Natural killer cell (primary cell): Measurements from ENCODE around the gene TMC5. TPM values are rescaled to one million over a fixed set of nuclear protein-coding genes. Genes with fewer than 3 reads are reported as not detected.

Experiments used
- ATAC-seq, 3 donors: fragments of 150-1000 bp in 2 of 3; fragments of 200-7000 bp in 1 of 3; cut with Tn5 transposase; 1 replicate in 1 of 3; 2 replicates in 2 of 3; pipeline ENCODE4 v1.10.0; 2021; ENCODE audit warnings: mild to moderate bottlenecking in 2 of 3, moderate library complexity in 2 of 3
- DNase-seq, 2 donors: peaks; one replicate each; pipeline versions ENCODE4 v3.0.0 to v3.0.0-alpha.2; 2013 to 2021; ENCODE audit warnings: mixed read lengths in 1 of 2
- H3K27ac ChIP-seq: one replicate; pipeline ENCODE4 v1.5.1; 2013; ENCODE audit warnings: mild to moderate bottlenecking, low read length
- H3K27me3 ChIP-seq: one replicate; pipeline ENCODE4 v1.6.1; 2013; ENCODE audit warnings: low read length; ENCODE audit not compliant: control insufficient read depth, insufficient read depth
- H3K36me3 ChIP-seq: one replicate; pipeline ENCODE4 v1.6.1; 2013; ENCODE audit warnings: low read length; ENCODE audit not compliant: control insufficient read depth, insufficient read depth
- H3K4me1 ChIP-seq: one replicate; pipeline ENCODE4 v1.6.1; 2013; ENCODE audit warnings: low read length; ENCODE audit not compliant: control insufficient read depth, insufficient read depth
- H3K4me3 ChIP-seq: one replicate; pipeline ENCODE4 v1.5.1; 2013; ENCODE audit warnings: low read length
- H3K9me3 ChIP-seq: one replicate; pipeline ENCODE4 v1.6.1; 2013; ENCODE audit warnings: low read length; ENCODE audit not compliant: control insufficient read depth, insufficient read depth
- H3K27ac Mint-ChIP-seq, 2 donors: one replicate each; pipeline ENCODE4 v1.8.0; 2022; ENCODE audit warnings: mild to moderate bottlenecking in 2 of 2, mixed read lengths in 2 of 2, moderate library complexity in 1 of 2
- H3K27me3 Mint-ChIP-seq, 2 donors: one replicate each; pipeline ENCODE4 v1.8.0; 2022; ENCODE audit warnings: low read depth in 2 of 2, mixed read lengths in 2 of 2
- H3K36me3 Mint-ChIP-seq: one replicate; pipeline ENCODE4 v1.8.0; 2022; ENCODE audit warnings: mixed read lengths
- H3K4me1 Mint-ChIP-seq, 2 donors: one replicate each; pipeline ENCODE4 v1.8.0; 2022; ENCODE audit warnings: mixed read lengths in 2 of 2
- H3K4me3 Mint-ChIP-seq: one replicate; pipeline ENCODE4 v1.8.0; 2022; ENCODE audit warnings: mild to moderate bottlenecking, moderate library complexity, mixed read lengths
- H3K9me3 Mint-ChIP-seq, 2 donors: one replicate each; pipeline ENCODE4 v1.8.0; 2022; ENCODE audit warnings: mixed read lengths in 2 of 2
- WGBS: methylation state at CpG from one replicate; pipeline ENCODE4 v1.1.7; 2013; ENCODE audit warnings: missing lambda C conversion rate; ENCODE audit not compliant: insufficient coverage; 5-methylcytosine and 5-hydroxymethylcytosine counted together
- intact Hi-C: fragments of 100-400 bp; cut with micrococcal nuclease; formaldehyde crosslinking; loops from one replicate; pipeline ENCODE4 v1.14.2; 2022
- total RNA-seq, 4 donors: library from RNA; stranded (reverse); fragments of 120-200 nt in 1 of 4; gene quantifications; one replicate each; pipeline versions ENCODE4 v1.2.3 to v1.2.4, GENCODE V29; 2013 to 2022
- TF ChIP-seq, protein P1 (sequence below): fragments of 200-600 bp; IDR thresholded peaks from one replicate; pipeline ENCODE4 v1.8.0; 2022; ENCODE audit warnings: antibody characterized with exemption

The TMC5 gene
- total RNA-seq, 3 donors from 2014 or later (not counting 1 experiment from before 2014, with no cell fraction given): not detected

DNA sequence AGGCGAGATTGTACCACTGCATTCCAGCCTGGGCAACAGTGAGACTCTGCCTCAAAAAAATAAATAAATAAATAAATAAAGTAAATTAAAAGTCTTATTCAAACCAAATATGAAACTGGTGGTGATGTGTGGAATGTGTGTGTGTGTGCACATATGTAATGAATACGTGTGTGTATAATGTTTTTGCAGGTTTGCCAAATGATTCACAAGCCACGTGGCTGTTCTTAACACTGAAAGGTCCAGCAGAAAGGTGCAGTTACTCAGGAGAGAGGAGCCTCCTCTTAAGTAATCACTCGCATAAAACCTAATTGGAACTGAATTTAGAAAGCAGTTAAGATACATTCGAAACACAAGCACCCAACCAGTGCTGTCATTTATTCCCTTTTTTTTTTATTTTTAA lies 81.3 kb downstream of the TMC5 start:
- Histone ChIP-seq H3K4me1 (peaks cover under 1% of the 10 kb centered on the region), H3K36me3 (peaks cover 21% of the 10 kb centered on the region), H3K27me3 (no peaks in the 10 kb centered on the region), H3K9me3 (no peaks in the 10 kb centered on the region), H3K27ac (no peak overlapping the region), H3K4me3 (no peak overlapping the region)
- Mint-ChIP-seq H3K27me3 (no peaks in the 10 kb centered on the region), H3K4me3 (no peak overlapping the region), H3K27ac (no peak overlapping the region), H3K4me1 (peaks cover 2 to 4% of the 10 kb centered on the region in 2 donors), H3K9me3 (no peaks in the 10 kb centered on the region), H3K36me3 (peaks cover 3% of the 10 kb centered on the region)
- no peak for DNase-seq
- intact Hi-C loops: no loop called here
- TF ChIP-seq, protein P1, sequence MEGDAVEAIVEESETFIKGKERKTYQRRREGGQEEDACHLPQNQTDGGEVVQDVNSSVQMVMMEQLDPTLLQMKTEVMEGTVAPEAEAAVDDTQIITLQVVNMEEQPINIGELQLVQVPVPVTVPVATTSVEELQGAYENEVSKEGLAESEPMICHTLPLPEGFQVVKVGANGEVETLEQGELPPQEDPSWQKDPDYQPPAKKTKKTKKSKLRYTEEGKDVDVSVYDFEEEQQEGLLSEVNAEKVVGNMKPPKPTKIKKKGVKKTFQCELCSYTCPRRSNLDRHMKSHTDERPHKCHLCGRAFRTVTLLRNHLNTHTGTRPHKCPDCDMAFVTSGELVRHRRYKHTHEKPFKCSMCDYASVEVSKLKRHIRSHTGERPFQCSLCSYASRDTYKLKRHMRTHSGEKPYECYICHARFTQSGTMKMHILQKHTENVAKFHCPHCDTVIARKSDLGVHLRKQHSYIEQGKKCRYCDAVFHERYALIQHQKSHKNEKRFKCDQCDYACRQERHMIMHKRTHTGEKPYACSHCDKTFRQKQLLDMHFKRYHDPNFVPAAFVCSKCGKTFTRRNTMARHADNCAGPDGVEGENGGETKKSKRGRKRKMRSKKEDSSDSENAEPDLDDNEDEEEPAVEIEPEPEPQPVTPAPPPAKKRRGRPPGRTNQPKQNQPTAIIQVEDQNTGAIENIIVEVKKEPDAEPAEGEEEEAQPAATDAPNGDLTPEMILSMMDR: no peak
- WGBS: 93% methylated on average over 4 of the region's 5 CpGs
- no peak for ATAC-seq

DNA sequence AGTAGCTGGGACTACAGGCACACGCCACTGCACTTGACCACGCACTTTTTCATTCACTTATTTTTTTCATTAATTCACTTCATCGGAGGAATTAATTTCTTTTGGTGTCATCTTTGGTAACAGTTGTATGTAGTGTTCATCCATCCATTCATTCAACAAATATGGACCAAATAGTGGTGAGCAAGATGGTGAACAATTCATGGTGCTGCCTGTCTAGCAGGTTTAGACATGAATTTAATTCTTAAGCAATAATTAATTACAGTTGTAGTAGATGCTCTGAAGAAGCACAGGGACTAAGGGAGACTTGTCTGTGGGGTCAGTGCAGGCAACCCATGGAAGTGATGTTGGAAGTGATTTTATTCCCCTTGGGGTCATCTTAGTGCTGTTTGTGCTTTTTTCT lies 81.8 kb downstream of the TMC5 start:
- no peak overlapping the region for H3K27ac ChIP-seq
- Mint-ChIP-seq H3K27me3 (no peaks in the 10 kb centered on the region), H3K9me3 (no peaks in the 10 kb centered on the region), H3K4me1 (no peaks in the 10 kb centered on the region), H3K4me3 (no peak overlapping the region), H3K36me3 (peaks cover 7% of the 10 kb centered on the region), H3K27ac (no peak overlapping the region)
- H3K9me3 ChIP-seq: no peaks in the 10 kb centered on the region
- ATAC-seq (no peak), DNase-seq (no peak)
- intact Hi-C loops: no loop called here
- no peaks in the 10 kb centered on the region for H3K27me3 ChIP-seq
- WGBS: 100% methylated on average over 1 of the region's 3 CpGs
- no peak overlapping the region for H3K4me3 ChIP-seq
- H3K4me1 ChIP-seq: no peaks in the 10 kb centered on the region
- H3K36me3 ChIP-seq: peaks cover 26% of the 10 kb centered on the region
- TF ChIP-seq, protein P1: no peak

DNA sequence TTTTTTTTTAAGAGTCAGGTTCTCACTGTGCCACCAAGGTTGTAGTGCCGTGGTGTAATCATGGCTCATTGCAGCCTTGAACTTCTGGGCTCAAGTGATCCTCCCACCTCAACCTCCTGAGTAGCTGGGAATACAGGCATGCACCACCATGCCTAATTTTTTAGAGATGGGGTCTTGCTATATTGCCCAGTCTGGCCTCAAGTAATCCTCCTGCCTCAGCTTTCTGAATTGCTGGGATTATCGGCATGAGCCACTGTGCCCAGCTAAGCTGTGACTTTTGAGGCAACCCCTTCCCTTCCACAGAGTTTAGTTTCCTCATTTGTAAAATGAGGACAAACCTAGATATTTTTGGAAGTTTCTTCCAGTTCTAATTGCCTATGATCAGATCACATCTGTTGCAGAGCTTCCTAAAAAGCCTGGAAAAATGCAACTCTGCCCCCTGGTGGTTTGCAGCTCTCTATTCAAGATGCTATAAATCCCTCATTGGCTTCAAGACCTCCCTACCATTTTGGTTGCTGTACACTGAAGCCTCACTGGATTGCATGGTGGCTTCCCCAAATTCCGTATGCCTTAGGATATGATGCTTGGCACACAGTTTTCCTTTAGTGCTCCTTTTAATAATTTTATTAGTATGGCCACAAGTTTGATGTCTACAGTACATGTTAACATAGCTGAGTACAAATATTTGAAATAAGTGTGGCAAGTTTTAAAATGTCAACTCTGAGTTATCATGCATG lies 84.9 kb downstream of the TMC5 start:
- Mint-ChIP-seq H3K27me3 (no peaks in the 10 kb centered on the region), H3K4me3 (no peak overlapping the region), H3K36me3 (peaks cover 22% of the 10 kb centered on the region), H3K9me3 (no peaks in the 10 kb centered on the region), H3K4me1 (peaks cover 0 to 6% of the 10 kb centered on the region in 2 donors), H3K27ac (no peak overlapping the region)
- H3K27ac ChIP-seq: no peak overlapping the region
- TF ChIP-seq, protein P1: peak; percentile 68
- H3K36me3 ChIP-seq: peaks cover 36% of the 10 kb centered on the region
- WGBS: 93% methylated on average over 3 of the region's 3 CpGs
- no peak overlapping the region for H3K4me3 ChIP-seq
- H3K9me3 ChIP-seq: no peaks in the 10 kb centered on the region
- no peaks in the 10 kb centered on the region for H3K27me3 ChIP-seq
- DNase-seq (peak; percentile 36 to 80), ATAC-seq (peak; percentile 53 to 64 (median 58))
- intact Hi-C loops: loop anchor here (1.0 to 2.0 kb wide), 2 partner anchors 18 to 416 kb away; no protein-coding TSS in a partner anchor
- no peaks in the 10 kb centered on the region for H3K4me1 ChIP-seq
